Measurements from ENCODE around the gene GOLT1A.

The GOLT1A gene

DNA sequence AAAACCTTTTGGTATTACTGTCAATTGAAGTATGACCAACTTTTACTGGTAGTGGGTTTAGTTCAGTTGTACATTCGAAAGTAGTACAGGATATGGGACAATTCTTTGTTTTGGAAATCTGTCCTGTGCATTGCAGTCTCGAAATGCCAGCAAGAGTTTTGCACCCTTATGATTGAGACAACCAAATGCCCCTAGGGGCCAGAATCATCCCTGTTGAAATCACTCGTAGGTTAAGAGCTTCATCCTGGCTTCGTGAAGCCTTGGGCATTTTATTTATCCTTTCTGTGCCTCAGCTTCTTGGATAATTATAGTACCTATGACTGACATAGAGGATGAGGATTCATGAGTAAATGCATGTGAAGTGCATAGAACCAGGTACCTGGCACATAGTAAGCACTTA is 2.4 kb upstream of the GOLT1A start:
- H3K27me3 ChIP-seq (ENCODE audit: low read length): no peaks in the 10 kb centered on the region
- H4K20me1 ChIP-seq (ENCODE audit: low read depth, low read length): no peaks in the 10 kb centered on the region
- no peaks in the 10 kb centered on the region for H3K9me3 ChIP-seq (ENCODE audit: insufficient read depth, low read length)
- no peaks in the 10 kb centered on the region for H3F3A ChIP-seq (ENCODE audit: insufficient read depth)
- H3K9me2 ChIP-seq (replicated peaks; ENCODE audit: insufficient read depth, low read length): no peaks in the 10 kb centered on the region
- H2AFZ ChIP-seq (ENCODE audit: low read depth, low read length, severe bottlenecking): no peak overlapping the region
- H3K79me2 ChIP-seq (ENCODE audit: insufficient read depth, low read length): no peaks in the 10 kb centered on the region
- TF ChIP-seq, protein P1, sequence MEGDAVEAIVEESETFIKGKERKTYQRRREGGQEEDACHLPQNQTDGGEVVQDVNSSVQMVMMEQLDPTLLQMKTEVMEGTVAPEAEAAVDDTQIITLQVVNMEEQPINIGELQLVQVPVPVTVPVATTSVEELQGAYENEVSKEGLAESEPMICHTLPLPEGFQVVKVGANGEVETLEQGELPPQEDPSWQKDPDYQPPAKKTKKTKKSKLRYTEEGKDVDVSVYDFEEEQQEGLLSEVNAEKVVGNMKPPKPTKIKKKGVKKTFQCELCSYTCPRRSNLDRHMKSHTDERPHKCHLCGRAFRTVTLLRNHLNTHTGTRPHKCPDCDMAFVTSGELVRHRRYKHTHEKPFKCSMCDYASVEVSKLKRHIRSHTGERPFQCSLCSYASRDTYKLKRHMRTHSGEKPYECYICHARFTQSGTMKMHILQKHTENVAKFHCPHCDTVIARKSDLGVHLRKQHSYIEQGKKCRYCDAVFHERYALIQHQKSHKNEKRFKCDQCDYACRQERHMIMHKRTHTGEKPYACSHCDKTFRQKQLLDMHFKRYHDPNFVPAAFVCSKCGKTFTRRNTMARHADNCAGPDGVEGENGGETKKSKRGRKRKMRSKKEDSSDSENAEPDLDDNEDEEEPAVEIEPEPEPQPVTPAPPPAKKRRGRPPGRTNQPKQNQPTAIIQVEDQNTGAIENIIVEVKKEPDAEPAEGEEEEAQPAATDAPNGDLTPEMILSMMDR (IDR thresholded peaks at IDR 0.05; ENCODE audit: insufficient read depth, low read length, poor library complexity, severe bottlenecking): no peak
- TF ChIP-seq EZH2phosphoT487 (conservative IDR thresholded peaks at IDR 0.05; ENCODE audit: low read length): no peak
- no peak overlapping the region for H3K4me2 ChIP-seq (ENCODE audit: low read depth, low read length, poor library complexity, severe bottlenecking)
- H3K9ac ChIP-seq (ENCODE audit: low read length): no peak overlapping the region
- H3K27ac ChIP-seq (ENCODE audit: low read depth, low read length): no peak overlapping the region
- H3K36me3 ChIP-seq (ENCODE audit: low read length): no peaks in the 10 kb centered on the region
- H3K4me3 ChIP-seq (ENCODE audit: insufficient read depth, low read length, poor library complexity, severe bottlenecking): no peak overlapping the region

DNA sequence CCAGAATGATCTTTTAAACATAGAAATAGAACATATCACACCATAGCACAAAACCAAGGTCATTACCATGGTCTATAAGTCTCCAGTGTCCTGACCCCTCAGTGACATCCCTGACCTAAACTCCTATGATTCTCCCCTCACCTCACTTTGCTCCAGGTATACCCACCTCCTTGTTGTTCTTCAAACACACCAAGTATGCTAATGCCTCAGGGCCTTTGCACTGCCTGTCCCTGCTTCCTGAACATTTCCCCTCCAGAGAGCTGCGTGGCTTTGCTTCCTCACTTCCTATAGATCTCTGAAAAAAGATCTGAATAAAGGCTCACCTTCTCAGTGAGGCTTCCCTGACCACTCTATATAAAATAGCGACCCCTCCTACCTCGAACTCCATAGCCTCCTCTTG is 1.1 kb downstream of the GOLT1A start:
- H3K79me2 ChIP-seq (ENCODE audit: insufficient read depth, low read length): no peaks in the 10 kb centered on the region
- no peak overlapping the region for H2AFZ ChIP-seq (ENCODE audit: low read depth, low read length, severe bottlenecking)
- no peaks in the 10 kb centered on the region for H3K27me3 ChIP-seq (ENCODE audit: low read length)
- no peaks in the 10 kb centered on the region for H3K9me3 ChIP-seq (ENCODE audit: insufficient read depth, low read length)
- TF ChIP-seq EZH2phosphoT487 (conservative IDR thresholded peaks at IDR 0.05; ENCODE audit: low read length): no peak
- TF ChIP-seq, protein P1 (IDR thresholded peaks at IDR 0.05; ENCODE audit: insufficient read depth, low read length, poor library complexity, severe bottlenecking): no peak
- no peak overlapping the region for H3K4me2 ChIP-seq (ENCODE audit: low read depth, low read length, poor library complexity, severe bottlenecking)
- H3F3A ChIP-seq (ENCODE audit: insufficient read depth): no peaks in the 10 kb centered on the region
- H3K9me2 ChIP-seq (replicated peaks; ENCODE audit: insufficient read depth, low read length): no peaks in the 10 kb centered on the region
- H3K4me3 ChIP-seq (ENCODE audit: insufficient read depth, low read length, poor library complexity, severe bottlenecking): no peak overlapping the region
- no peaks in the 10 kb centered on the region for H3K36me3 ChIP-seq (ENCODE audit: low read length)
- no peak overlapping the region for H3K27ac ChIP-seq (ENCODE audit: low read depth, low read length)
- no peak overlapping the region for H3K9ac ChIP-seq (ENCODE audit: low read length)
- no peaks in the 10 kb centered on the region for H4K20me1 ChIP-seq (ENCODE audit: low read depth, low read length)

DNA sequence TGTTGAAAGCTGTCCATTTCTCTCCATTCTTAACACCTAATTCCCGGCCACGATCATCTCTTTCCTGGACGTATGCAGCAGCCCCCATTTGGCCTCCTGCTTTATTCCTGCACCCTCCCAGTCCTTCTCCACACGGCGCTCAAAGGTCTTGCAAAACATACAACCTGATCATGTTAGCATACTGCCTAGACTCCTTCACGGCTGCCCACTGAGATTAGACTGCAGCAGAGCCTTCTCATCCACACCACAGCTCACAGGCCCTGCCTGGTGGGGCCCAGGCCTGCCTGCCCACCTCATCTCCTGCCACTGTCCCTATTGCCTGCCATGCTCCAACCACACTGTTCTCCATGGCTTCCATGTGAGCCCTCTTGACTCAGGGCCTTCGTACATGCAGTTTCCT is 2.7 kb downstream of the GOLT1A start:
- Histone ChIP-seq H3K27me3 (ENCODE audit: low read length) (no peaks in the 10 kb centered on the region), H3K4me3 (ENCODE audit: insufficient read depth, low read length, poor library complexity, severe bottlenecking) (no peak overlapping the region), H2AFZ (ENCODE audit: low read depth, low read length, severe bottlenecking) (no peak overlapping the region), H3K9me2 (replicated peaks; ENCODE audit: insufficient read depth, low read length) (no peaks in the 10 kb centered on the region), H3K9ac (ENCODE audit: low read length) (no peak overlapping the region), H3K27ac (ENCODE audit: low read depth, low read length) (no peak overlapping the region), H3K4me2 (ENCODE audit: low read depth, low read length, poor library complexity, severe bottlenecking) (no peak overlapping the region), H3K79me2 (ENCODE audit: insufficient read depth, low read length) (no peaks in the 10 kb centered on the region), H3K36me3 (ENCODE audit: low read length) (no peaks in the 10 kb centered on the region), H3F3A (ENCODE audit: insufficient read depth) (no peaks in the 10 kb centered on the region), H4K20me1 (ENCODE audit: low read depth, low read length) (no peaks in the 10 kb centered on the region), H3K9me3 (ENCODE audit: insufficient read depth, low read length) (no peaks in the 10 kb centered on the region)
- TF ChIP-seq EZH2phosphoT487 (conservative IDR thresholded peaks at IDR 0.05; ENCODE audit: low read length): no peak
- TF ChIP-seq, protein P1 (IDR thresholded peaks at IDR 0.05; ENCODE audit: insufficient read depth, low read length, poor library complexity, severe bottlenecking): no peak
